ENCODE results near the gene RTBDN.

RTBDN gene

DNA sequence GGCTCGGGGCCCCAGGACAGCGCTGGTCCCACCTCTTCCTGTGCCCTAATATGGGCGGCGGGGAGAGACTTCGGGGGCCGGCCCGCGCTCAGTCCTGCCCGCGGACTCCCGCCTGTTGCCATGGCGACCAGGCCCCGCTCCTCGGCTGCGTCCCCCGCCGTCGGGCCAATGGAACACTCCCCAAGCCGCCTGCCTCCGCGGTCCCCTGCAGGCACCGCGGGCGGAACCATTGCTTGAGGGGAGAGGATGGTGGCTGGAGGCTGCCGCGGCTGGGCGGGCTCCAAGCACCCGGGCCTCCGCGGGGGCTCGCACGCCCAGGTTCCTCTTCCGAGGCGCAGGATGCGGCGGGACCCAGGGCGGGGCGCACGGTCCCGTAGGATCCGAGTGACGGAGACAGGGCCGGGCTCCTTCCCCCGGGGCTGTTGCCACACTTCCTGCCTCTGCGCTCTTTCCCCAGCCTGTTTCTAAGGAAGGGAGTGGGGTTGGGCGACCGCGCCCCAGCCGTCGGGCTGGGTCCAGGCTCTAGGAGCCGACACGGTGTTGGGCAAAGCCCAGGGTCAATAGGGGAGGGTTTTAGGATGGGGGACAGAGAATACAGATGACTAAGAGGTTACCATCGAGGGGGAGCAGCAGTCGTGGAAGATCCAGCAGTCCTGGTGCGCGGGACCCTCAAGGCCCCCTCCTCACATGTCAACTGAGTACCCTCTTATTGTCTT is 44.3 kb downstream of the RTBDN start:
- TF ChIP-seq, protein P1, sequence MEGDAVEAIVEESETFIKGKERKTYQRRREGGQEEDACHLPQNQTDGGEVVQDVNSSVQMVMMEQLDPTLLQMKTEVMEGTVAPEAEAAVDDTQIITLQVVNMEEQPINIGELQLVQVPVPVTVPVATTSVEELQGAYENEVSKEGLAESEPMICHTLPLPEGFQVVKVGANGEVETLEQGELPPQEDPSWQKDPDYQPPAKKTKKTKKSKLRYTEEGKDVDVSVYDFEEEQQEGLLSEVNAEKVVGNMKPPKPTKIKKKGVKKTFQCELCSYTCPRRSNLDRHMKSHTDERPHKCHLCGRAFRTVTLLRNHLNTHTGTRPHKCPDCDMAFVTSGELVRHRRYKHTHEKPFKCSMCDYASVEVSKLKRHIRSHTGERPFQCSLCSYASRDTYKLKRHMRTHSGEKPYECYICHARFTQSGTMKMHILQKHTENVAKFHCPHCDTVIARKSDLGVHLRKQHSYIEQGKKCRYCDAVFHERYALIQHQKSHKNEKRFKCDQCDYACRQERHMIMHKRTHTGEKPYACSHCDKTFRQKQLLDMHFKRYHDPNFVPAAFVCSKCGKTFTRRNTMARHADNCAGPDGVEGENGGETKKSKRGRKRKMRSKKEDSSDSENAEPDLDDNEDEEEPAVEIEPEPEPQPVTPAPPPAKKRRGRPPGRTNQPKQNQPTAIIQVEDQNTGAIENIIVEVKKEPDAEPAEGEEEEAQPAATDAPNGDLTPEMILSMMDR (IDR thresholded peaks at IDR 0.05; ENCODE audit: insufficient read depth, low read depth, low read length, missing control alignments) = no peak
- peak overlapping the region; percentile 95 for H3K4me3 ChIP-seq (ENCODE audit: low read depth, low read length)
- DNase-seq (ENCODE audit: low read depth) = peak; percentile 100

DNA sequence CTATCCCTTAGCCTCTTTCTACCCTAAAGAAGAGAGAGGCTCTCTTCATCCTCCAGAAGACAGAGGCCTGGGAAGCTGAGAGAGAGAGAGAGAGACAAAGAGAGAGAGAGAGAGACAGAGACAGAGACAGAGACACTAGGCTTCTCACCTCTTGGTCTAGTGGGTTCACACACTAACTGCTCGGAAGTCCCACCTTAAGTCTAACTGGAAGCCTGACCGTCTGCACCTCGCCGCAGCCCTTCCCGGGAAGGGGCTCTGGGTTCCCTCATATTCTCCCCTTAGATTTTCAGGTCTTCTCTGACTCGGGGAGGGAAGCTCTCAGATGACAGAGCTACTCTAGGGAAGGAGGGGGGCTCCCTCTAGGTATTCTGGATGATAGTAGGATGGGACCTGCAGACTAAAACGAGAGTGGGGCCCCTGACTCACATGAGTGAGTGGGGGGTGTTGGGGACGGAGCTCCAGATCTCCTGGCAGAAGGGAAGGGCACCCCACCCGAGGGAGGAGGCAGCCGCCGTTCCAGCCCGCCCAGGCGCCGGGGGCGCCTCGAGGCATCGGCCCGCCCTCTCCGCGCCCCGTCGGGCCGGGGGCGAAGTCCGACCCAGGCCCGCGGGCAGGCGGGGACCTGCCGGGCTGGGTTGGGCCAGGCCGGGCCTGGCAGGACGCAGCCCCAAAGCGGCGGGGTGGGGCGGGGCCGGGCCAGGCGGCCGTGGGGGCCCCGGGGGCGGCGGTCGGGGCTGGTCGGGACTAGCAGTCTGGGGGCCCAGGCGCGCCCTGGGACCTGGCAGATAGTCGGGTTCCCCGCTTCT is 45.1 kb downstream of the RTBDN start:
- TF ChIP-seq, protein P1 (IDR thresholded peaks at IDR 0.05; ENCODE audit: insufficient read depth, low read depth, low read length, missing control alignments) = no peak
- DNase-seq (ENCODE audit: low read depth) = no peak
- H3K4me3 ChIP-seq (ENCODE audit: low read depth, low read length) = peak overlapping the region; percentile 84

DNA sequence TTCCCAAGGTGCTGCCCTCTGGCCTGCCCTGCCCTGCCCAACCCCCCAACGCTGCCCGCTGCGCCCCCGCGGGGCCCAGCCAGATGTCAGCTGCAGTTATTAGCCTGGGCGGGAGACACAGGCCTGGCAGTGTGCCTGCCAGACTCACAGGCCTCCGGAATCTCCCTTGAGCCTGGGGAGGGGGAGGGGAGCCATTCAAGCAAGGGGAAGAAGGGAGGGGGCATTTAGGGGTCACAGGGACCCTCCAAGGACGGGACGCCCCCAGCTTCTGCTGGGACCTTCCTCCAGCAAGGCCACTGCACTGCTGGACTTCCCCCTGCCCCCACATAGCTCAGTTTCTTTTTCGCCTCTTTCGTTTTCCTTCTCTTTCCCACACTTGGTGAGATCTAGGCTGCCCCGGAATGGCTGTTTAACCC is 45.7 kb downstream of the RTBDN start:
- DNase-seq (ENCODE audit: low read depth) = peak; percentile 93

DNA sequence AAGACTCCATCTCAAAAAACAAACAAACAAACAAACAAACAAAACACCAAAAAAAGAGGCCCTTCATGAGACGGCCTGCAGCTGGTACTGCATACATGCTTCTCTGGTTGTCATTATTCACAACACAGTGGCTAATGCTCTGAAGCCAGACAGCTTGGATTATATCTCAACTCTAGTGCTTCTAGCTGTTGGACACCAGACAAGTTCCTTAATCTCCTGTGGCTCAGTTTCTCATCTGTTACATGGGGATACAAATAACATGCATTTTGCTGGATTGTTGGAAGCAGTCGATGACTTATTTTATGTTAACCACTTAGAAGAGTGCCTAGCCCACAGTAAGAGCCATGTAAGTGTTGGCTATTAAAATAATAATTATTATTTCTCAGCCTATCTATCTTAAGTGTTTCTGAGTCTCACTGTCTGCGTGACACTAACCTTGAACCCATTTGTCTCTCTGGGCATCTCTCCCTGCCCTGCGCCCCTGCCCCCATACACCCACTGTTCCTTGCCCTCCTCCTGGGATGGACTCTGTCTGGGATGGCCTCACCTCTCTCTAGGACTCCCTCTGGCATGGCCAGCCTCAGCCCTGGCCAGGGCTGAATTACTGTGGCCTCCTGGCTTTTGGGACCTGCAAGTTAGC is 46.2 kb downstream of the RTBDN start:
- H3K4me3 ChIP-seq (ENCODE audit: low read depth, low read length) = peak overlapping the region; percentile 84
- TF ChIP-seq, protein P1 (IDR thresholded peaks at IDR 0.05; ENCODE audit: insufficient read depth, low read depth, low read length, missing control alignments) = no peak
- DNase-seq (ENCODE audit: low read depth) = no peak

More for the DNA sequence above, 45.7 kb downstream of the RTBDN start:
- peak overlapping the region; percentile 84 for H3K4me3 ChIP-seq (ENCODE audit: low read depth, low read length)
- TF ChIP-seq, protein P1 (IDR thresholded peaks at IDR 0.05; ENCODE audit: insufficient read depth, low read depth, low read length, missing control alignments) = no peak

DNA sequence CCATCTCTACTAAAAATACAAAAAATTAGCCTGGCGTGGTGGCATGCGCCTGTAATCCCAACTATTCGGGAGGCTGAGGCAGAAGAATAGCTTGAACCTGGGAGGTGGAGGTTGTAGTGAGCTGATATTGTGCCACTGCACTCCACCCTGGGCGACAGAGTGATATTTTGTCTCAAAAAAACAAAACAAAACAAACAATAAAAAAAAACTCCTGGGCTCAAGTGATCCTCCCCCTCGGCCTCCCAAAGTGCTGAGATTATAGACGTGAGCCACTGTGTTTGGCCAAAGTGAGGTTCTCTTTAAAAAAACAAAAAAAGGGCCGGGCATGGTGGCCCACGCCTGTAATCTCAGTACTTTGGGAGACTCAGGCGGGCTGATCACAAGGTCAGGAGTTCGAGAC is 46.9 kb downstream of the RTBDN start:
- TF ChIP-seq, protein P1 (IDR thresholded peaks at IDR 0.05; ENCODE audit: insufficient read depth, low read depth, low read length, missing control alignments) = no peak
- DNase-seq (ENCODE audit: low read depth) = no peak
- H3K4me3 ChIP-seq (ENCODE audit: low read depth, low read length) = no peak overlapping the region

DNA sequence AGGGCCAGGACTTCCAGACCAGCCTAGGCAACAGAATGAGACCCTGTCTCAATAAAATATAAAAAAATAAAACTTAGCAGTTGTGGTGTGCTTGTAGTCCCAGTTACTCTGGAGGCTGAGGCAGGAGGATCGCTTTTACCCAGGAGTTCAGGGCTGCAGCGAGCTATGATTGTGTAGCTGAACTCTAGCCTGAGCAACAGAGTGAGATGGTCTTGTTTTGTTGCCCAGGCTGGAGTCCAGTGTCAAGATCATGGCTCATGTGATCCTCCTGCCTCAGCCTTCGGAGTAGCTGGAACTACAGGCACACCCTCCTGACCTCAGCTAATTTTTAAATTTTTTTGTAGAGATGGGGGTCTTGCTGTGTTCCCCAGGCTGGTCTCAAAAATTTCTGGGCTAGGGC is 47.4 kb downstream of the RTBDN start:
- TF ChIP-seq, protein P1 (IDR thresholded peaks at IDR 0.05; ENCODE audit: insufficient read depth, low read depth, low read length, missing control alignments) = no peak
- no peak for DNase-seq (ENCODE audit: low read depth)
- H3K4me3 ChIP-seq (ENCODE audit: low read depth, low read length) = no peak overlapping the region
